OCI-LY7 (cell line): ENCODE data around the gene LRRC38. TPM values are rescaled to one million over a fixed set of nuclear protein-coding genes. Genes with fewer than 3 reads are reported as not detected.

Experiments
- BruUV-seq: library from RNA; stranded (reverse); fragments of 400-500 nt; replicated peaks from 2 replicates; lab custom pipeline; 2021; lab: Mats Ljungman, UMichigan
- CTCF ChIA-PET: fragments of 300-600 bp; sonication (Branson Sonifier 250); formaldehyde crosslinking; loops from one replicate; lab custom pipeline; 2022; ENCODE audit warnings: antibody characterized with exemption; ENCODE audit not compliant: unreplicated experiment; lab: Charles Lee
- POLR2A ChIA-PET: fragments of 300-600 bp; sonication (Branson Sonifier 250); formaldehyde crosslinking; loops from one replicate; lab custom pipeline; 2022; ENCODE audit warnings: antibody characterized with exemption; lab: Charles Lee
- DNase-seq: peaks from one replicate; pipeline ENCODE4 v3.0.0-alpha.2; 2015; ENCODE audit warnings: low spot score
- H2AFZ ChIP-seq: fragments of 200-600 bp; sonication (generic), shearing (Covaris generic); 2 replicates; pipeline ENCODE4 v1.6.1; 2014; ENCODE audit warnings: mild to moderate bottlenecking, antibody characterized with exemption, low read length, moderate library complexity
- H3K27ac ChIP-seq: fragments of 200-600 bp; sonication (generic); 2 replicates; pipeline ENCODE4 v1.5.1; 2014; ENCODE audit warnings: mixed run types, low read depth, mild to moderate bottlenecking, moderate library complexity, low read length, inconsistent platforms; ENCODE audit not compliant: poor library complexity, severe bottlenecking
- H3K36me3 ChIP-seq: fragments of 200-600 bp; sonication (generic); 2 replicates; pipeline ENCODE4 v1.6.1; 2014; ENCODE audit warnings: mild to moderate bottlenecking, antibody characterized with exemption, low read length, moderate library complexity, mixed read lengths; ENCODE audit not compliant: insufficient read depth
- H3K4me1 ChIP-seq: fragments of 200-600 bp; sonication (generic); 2 replicates; pipeline ENCODE4 v1.5.1; 2014; ENCODE audit warnings: mild to moderate bottlenecking, low read length; ENCODE audit not compliant: insufficient read depth, poor library complexity, severe bottlenecking
- H3K4me2 ChIP-seq: fragments of 200-600 bp; sonication (generic); 2 replicates; pipeline ENCODE4 v1.6.1; 2014; ENCODE audit warnings: mild to moderate bottlenecking, low read length
- H3K4me3 ChIP-seq: fragments of 200-600 bp; sonication (generic); 2 replicates; pipeline ENCODE4 v1.5.1; 2014; ENCODE audit warnings: mild to moderate bottlenecking, low read depth, low read length; ENCODE audit not compliant: poor library complexity, severe bottlenecking
- H3K79me2 ChIP-seq: fragments of 200-600 bp; sonication (generic); 2 replicates; pipeline ENCODE4 v1.6.1; 2016; ENCODE audit warnings: low read depth, mild to moderate bottlenecking, low read length, moderate library complexity, mixed read lengths; ENCODE audit not compliant: insufficient read depth
- H3K9me2 ChIP-seq: fragments of 200-600 bp; sonication (generic); 2 replicates; pipeline ENCODE4 v1.6.1; 2016; ENCODE audit warnings: mild to moderate bottlenecking, low read length, mixed read lengths; ENCODE audit not compliant: insufficient read depth
- H3K9me3 ChIP-seq: fragments of 200-600 bp; sonication (generic); 2 replicates; pipeline ENCODE4 v1.6.1; 2014; ENCODE audit warnings: mild to moderate bottlenecking, mixed run types, low read length, mixed read lengths
- H4K20me1 ChIP-seq: fragments of 200-600 bp; sonication (generic); 2 replicates; pipeline ENCODE4 v1.6.1; 2014; ENCODE audit warnings: mild to moderate bottlenecking, antibody characterized with exemption, low read length, moderate library complexity, mixed read lengths; ENCODE audit not compliant: insufficient read depth
- EZH2phosphoT487 ChIP-seq: fragments of 200-600 bp; sonication (generic); IDR thresholded peaks from 2 replicates; pipeline ENCODE4 v1.6.1; 2018; ENCODE audit warnings: low read depth, borderline replicate concordance, mild to moderate bottlenecking, mixed run types, antibody characterized with exemption, low read length, moderate library complexity, mixed read lengths
- intact Hi-C: fragments of 100-400 bp; cut with micrococcal nuclease; formaldehyde crosslinking; loops from one replicate; pipeline ENCODE4 v1.10.0; 2022; ENCODE audit not compliant: unreplicated experiment
- total RNA-seq, 2 experiments: library from RNA; depleted of rRNA in 1 of 2; stranded (reverse); fragments of >200 nt in 1 of 2; shearing (Covaris generic) in 1 of 2; gene quantifications; 2 replicates each; pipeline ENCODE4 v1.2.3, GENCODE V29; 2014 to 2022
- TF ChIP-seq, protein P1 (sequence below): fragments of 200-600 bp; sonication (generic); conservative IDR thresholded peaks from 2 replicates; pipeline ENCODE4 v1.5.1; 2014; ENCODE audit warnings: mild to moderate bottlenecking, antibody characterized with exemption, low read length, moderate library complexity, mixed read lengths

The LRRC38 gene
- total RNA-seq, 2 experiments from 2014 or later, result not detected

DNA sequence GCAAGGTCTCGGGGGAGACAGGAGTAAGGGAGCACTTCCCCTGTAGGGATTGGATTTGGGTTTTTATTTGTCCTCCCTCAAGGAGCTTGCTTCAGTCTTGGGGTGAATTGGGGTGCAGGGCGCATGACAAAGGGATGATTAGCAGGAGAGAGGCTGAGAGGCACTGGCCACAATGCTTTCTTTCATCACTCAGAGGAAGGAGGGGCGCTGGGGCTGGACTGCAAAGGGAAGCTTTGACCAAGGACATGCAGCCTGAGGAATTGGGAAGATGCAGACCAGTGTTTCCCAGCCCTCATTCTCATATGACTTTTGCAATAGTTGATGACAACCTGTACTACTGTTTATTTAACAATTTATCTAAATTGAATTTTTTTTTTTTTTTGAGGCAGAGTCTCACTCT, 35.7 kb upstream of the LRRC38 start:
- BruUV-seq, result no TSS peak
- TF ChIP-seq, protein P1, sequence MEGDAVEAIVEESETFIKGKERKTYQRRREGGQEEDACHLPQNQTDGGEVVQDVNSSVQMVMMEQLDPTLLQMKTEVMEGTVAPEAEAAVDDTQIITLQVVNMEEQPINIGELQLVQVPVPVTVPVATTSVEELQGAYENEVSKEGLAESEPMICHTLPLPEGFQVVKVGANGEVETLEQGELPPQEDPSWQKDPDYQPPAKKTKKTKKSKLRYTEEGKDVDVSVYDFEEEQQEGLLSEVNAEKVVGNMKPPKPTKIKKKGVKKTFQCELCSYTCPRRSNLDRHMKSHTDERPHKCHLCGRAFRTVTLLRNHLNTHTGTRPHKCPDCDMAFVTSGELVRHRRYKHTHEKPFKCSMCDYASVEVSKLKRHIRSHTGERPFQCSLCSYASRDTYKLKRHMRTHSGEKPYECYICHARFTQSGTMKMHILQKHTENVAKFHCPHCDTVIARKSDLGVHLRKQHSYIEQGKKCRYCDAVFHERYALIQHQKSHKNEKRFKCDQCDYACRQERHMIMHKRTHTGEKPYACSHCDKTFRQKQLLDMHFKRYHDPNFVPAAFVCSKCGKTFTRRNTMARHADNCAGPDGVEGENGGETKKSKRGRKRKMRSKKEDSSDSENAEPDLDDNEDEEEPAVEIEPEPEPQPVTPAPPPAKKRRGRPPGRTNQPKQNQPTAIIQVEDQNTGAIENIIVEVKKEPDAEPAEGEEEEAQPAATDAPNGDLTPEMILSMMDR, result no peak
- no peak for TF ChIP-seq EZH2phosphoT487
- intact Hi-C loops, result no loop called here
- no peak overlapping the region for H3K4me3 ChIP-seq
- H2AFZ ChIP-seq, result no peak overlapping the region
- H3K4me1 ChIP-seq, result no peaks in the 10 kb centered on the region
- no peak overlapping the region for H3K27ac ChIP-seq
- no peaks in the 10 kb centered on the region for H3K9me2 ChIP-seq
- POLR2A ChIA-PET, result interaction anchor here (0.6 kb wide), 1 partner anchor 14 kb away, joined by 3 read pairs; no protein-coding TSS in a partner anchor
- CTCF ChIA-PET, result no interaction called here
- no peaks in the 10 kb centered on the region for H3K36me3 ChIP-seq
- H3K4me2 ChIP-seq, result no peak overlapping the region
- no peaks in the 10 kb centered on the region for H3K79me2 ChIP-seq
- no peaks in the 10 kb centered on the region for H4K20me1 ChIP-seq
- DNase-seq, result no peak
- no peaks in the 10 kb centered on the region for H3K9me3 ChIP-seq

DNA sequence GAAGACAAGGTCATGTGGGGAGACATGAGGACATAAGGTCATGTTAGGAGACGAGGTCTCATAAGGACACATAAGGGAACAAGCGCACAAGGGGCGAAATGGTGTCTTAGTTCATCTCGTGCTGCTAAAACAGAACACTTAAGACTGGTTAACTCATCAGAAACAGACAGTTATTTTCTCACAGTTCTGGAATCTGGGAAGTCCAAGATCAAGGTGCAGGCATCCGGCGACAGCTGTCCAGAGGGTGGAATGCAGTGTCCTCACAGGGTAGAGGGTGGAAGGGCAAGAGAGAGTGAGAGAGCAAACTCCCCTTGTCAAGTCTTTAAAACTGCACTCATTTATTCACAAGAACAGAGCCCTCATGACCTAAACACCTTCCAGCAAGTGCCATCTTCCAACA, 35.2 kb upstream of the LRRC38 start:
- Histone ChIP-seq H3K27ac (no peak overlapping the region), H3K79me2 (no peaks in the 10 kb centered on the region), H2AFZ (no peak overlapping the region), H4K20me1 (no peaks in the 10 kb centered on the region), H3K36me3 (no peaks in the 10 kb centered on the region), H3K9me2 (no peaks in the 10 kb centered on the region), H3K4me1 (no peaks in the 10 kb centered on the region), H3K9me3 (no peaks in the 10 kb centered on the region), H3K4me3 (no peak overlapping the region), H3K4me2 (no peak overlapping the region)
- POLR2A ChIA-PET, result no interaction called here
- DNase-seq, result no peak
- BruUV-seq, result no TSS peak
- intact Hi-C loops, result no loop called here
- no peak for TF ChIP-seq EZH2phosphoT487
- TF ChIP-seq, protein P1, result no peak
- CTCF ChIA-PET, result no interaction called here

DNA sequence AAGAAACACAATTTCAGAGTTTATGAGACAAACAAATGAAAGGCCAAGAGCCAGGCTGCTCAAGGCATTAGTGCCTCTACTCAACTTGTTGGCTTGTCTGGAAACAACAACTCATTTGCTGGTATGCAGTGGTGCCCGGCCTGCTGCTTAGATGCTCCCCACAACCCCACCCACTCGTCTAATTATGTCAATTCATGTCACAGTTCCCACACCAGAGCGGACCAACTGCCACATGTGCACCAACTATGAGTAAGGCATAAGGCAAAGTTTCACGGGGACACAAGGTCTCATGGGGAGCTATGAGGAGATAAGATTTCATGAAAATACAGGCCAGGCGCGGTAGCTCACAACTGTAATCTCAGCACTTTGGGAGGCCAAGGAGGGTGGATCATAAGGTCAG, 34.5 kb upstream of the LRRC38 start:
- intact Hi-C loops, result no loop called here
- POLR2A ChIA-PET, result no interaction called here
- no peaks in the 10 kb centered on the region for H3K9me3 ChIP-seq
- no peak for TF ChIP-seq EZH2phosphoT487
- TF ChIP-seq, protein P1, result no peak
- H3K4me2 ChIP-seq, result no peak overlapping the region
- no peaks in the 10 kb centered on the region for H3K9me2 ChIP-seq
- H3K27ac ChIP-seq, result no peak overlapping the region
- H3K4me1 ChIP-seq, result no peaks in the 10 kb centered on the region
- H4K20me1 ChIP-seq, result no peaks in the 10 kb centered on the region
- no peak overlapping the region for H2AFZ ChIP-seq
- H3K79me2 ChIP-seq, result no peaks in the 10 kb centered on the region
- DNase-seq, result no peak
- CTCF ChIA-PET, result no interaction called here
- no TSS peak for BruUV-seq
- no peak overlapping the region for H3K4me3 ChIP-seq
- no peaks in the 10 kb centered on the region for H3K36me3 ChIP-seq
